ENCODE measurements around the gene SYTL3.

Gene SYTL3

GRCh38 chr6:158715330-158716311, 65.8 kb downstream of the SYTL3 start:
- no peak for DNase-seq (ENCODE audit: extremely low read depth in 1 of 2, low read depth in 1 of 2)

GRCh38 chr6:158717341-158718330, 67.8 kb downstream of the SYTL3 start:
- no peak for DNase-seq (ENCODE audit: extremely low read depth in 1 of 2, low read depth in 1 of 2)

- no peak for DNase-seq (ENCODE audit: extremely low read depth in 1 of 2, low read depth in 1 of 2)
These were observed 68.7 kb downstream of the SYTL3 start for GRCh38 chr6:158718461-158719046.

- DNase-seq (ENCODE audit: extremely low read depth in 1 of 2, low read depth in 1 of 2) = no peak
These were observed 72.4 kb downstream of the SYTL3 start for GRCh38 chr6:158722176-158722729.

GRCh38 chr6:158725704-158726103, 75.8 kb downstream of the SYTL3 start:
- DNase-seq (ENCODE audit: extremely low read depth in 1 of 2, low read depth in 1 of 2) = no peak

GRCh38 chr6:158729906-158730540, 80.2 kb downstream of the SYTL3 start:
- no peak for DNase-seq (ENCODE audit: extremely low read depth in 1 of 2, low read depth in 1 of 2)

GRCh38 chr6:158730541-158730907, 80.7 kb downstream of the SYTL3 start:
- DNase-seq (ENCODE audit: extremely low read depth in 1 of 2, low read depth in 1 of 2) = no peak

GRCh38 chr6:158735009-158735408, 85.2 kb downstream of the SYTL3 start:
- no peak for DNase-seq (ENCODE audit: extremely low read depth in 1 of 2, low read depth in 1 of 2)

- DNase-seq (ENCODE audit: extremely low read depth in 1 of 2, low read depth in 1 of 2) = no peak
These were observed 87.3 kb downstream of the SYTL3 start for GRCh38 chr6:158737082-158737709.

GRCh38 chr6:158737710-158738615, 88.1 kb downstream of the SYTL3 start:
- DNase-seq (ENCODE audit: extremely low read depth in 1 of 2, low read depth in 1 of 2) = no peak

- no peak for DNase-seq (ENCODE audit: extremely low read depth in 1 of 2, low read depth in 1 of 2)
These were observed 89.8 kb downstream of the SYTL3 start for GRCh38 chr6:158739673-158740072.

GRCh38 chr6:158743033-158743651, 93.3 kb downstream of the SYTL3 start:
- DNase-seq (ENCODE audit: extremely low read depth in 1 of 2, low read depth in 1 of 2) = no peak

GRCh38 chr6:158744986-158745430, 95.2 kb downstream of the SYTL3 start:
- no peak for DNase-seq (ENCODE audit: extremely low read depth in 1 of 2, low read depth in 1 of 2)

- no peak for DNase-seq (ENCODE audit: extremely low read depth in 1 of 2, low read depth in 1 of 2)
These were observed 101.4 kb downstream of the SYTL3 start for GRCh38 chr6:158751224-158751623.

- no peak for DNase-seq (ENCODE audit: extremely low read depth in 1 of 2, low read depth in 1 of 2)
These were observed 102.1 kb downstream of the SYTL3 start for GRCh38 chr6:158751921-158752320.

- DNase-seq (ENCODE audit: extremely low read depth in 1 of 2, low read depth in 1 of 2) = no peak
These were observed 102.8 kb downstream of the SYTL3 start for GRCh38 chr6:158752613-158753012.

- DNase-seq (ENCODE audit: extremely low read depth in 1 of 2, low read depth in 1 of 2) = no peak
These were observed 104.0 kb downstream of the SYTL3 start for GRCh38 chr6:158753811-158754210.

- DNase-seq (ENCODE audit: extremely low read depth in 1 of 2, low read depth in 1 of 2) = no peak
These were observed 104.9 kb downstream of the SYTL3 start for GRCh38 chr6:158754738-158755137.

All from stimulated activated CD8-positive, alpha-beta memory T cell treated with anti-CD3 and anti-CD28 coated beads, Interleukin-7, amount 100 ng/mL, for 48 hours (primary cell).